Esophagus squamous epithelium (tissue), 5 donors: ENCODE data around the gene EFS. TPM values are rescaled to one million over a fixed set of nuclear protein-coding genes. Genes with fewer than 3 reads are reported as not detected.

Experiments
- DNase-seq: peaks from one replicate; lab custom pipeline; 2025; lab: John Stamatoyannopoulos, UW
- H3K27ac ChIP-seq, 4 donors: fragments of 200-600 bp; sonication (generic); one replicate each; pipeline ENCODE4 v1.5.1; 2016 to 2019; ENCODE audit warnings: mild to moderate bottlenecking in 1 of 4
- H3K27me3 ChIP-seq, 4 donors: fragments of 200-600 bp; sonication (generic); 1 replicate in 3 of 4; 2 replicates in 1 of 4; pipeline versions ENCODE4 v1.5.1 to v1.6.0; 2017 to 2021; ENCODE audit warnings: antibody characterized with exemption in 1 of 4
- H3K36me3 ChIP-seq, 3 donors: fragments of 200-600 bp; sonication (generic); one replicate each; pipeline ENCODE4 v1.5.1; 2016 to 2019
- H3K4me1 ChIP-seq, 3 donors: fragments of 200-600 bp; sonication (generic); one replicate each; pipeline ENCODE4 v1.5.1; 2017 to 2019
- H3K4me3 ChIP-seq, 4 donors: fragments of 200-600 bp; sonication (generic); 1 replicate in 3 of 4; 2 replicates in 1 of 4; pipeline ENCODE4 v1.5.1; 2016 to 2019; ENCODE audit warnings: mild to moderate bottlenecking in 2 of 4, moderate library complexity in 1 of 4
- H3K9me3 ChIP-seq, 3 donors: fragments of 200-600 bp; sonication (generic); one replicate each; pipeline ENCODE4 v1.5.1; 2016 to 2019
- CTCF ChIP-seq, 6 experiments: fragments of 450-650 bp in 4 of 6; fragments of 200-600 bp in 2 of 6; sonication (generic) in 2 of 6; IDR thresholded peaks; one replicate each; pipeline ENCODE4 v1.5.1; 2016 to 2019; ENCODE audit warnings: antibody characterized with exemption in 6 of 6, mild to moderate bottlenecking in 4 of 6, moderate library complexity in 4 of 6
- POLR2A ChIP-seq, 4 donors: fragments of 450-650 bp; IDR thresholded peaks; one replicate each; pipeline ENCODE4 v1.6.1; 2017; ENCODE audit warnings: antibody characterized with exemption in 4 of 4, mild to moderate bottlenecking in 4 of 4, moderate library complexity in 3 of 4
- WGBS, 2 donors: methylation state at CpG; one replicate each; pipeline ENCODE4 v1.1.5; 2018; 5-methylcytosine and 5-hydroxymethylcytosine counted together
- intact Hi-C: fragments of 100-400 bp; cut with DNase I; formaldehyde crosslinking; loops from one replicate; pipeline ENCODE4 v1.15.0; 2022
- total RNA-seq, 4 donors: library from RNA; depleted of rRNA; stranded (reverse); fragments of >200 nt; gene quantifications; one replicate each; pipeline ENCODE4 v1.1.0, GENCODE V29; 2016
- donor health status: DM: yes; HTN: yes; CAD: no.

Gene EFS
- total RNA-seq, 4 donors from 2014 or later = 17.8 to 34.4 (median 20.9) TPM

- Histone ChIP-seq H3K36me3 (no peaks in the 10 kb centered on the region), H3K27ac (no peak overlapping the region), H3K4me1 (no peaks in the 10 kb centered on the region), H3K4me3 (no peak overlapping the region), H3K27me3 (peaks cover 0 to 71% (median 0%) of the 10 kb centered on the region in 4 donors), H3K9me3 (no peaks in the 10 kb centered on the region)
- 82 to 83% methylated on average over 7 to 8 of the region's 15 CpGs for WGBS, 2 donors
- TF ChIP-seq CTCF (IDR thresholded peaks at IDR 0.05) (no peak), POLR2A (IDR thresholded peaks at IDR 0.05) (no peak)
- intact Hi-C loops = no loop called here
- no peak for DNase-seq
Measured at GRCh38 chr14:23406725-23407355, 41.9 kb upstream of the EFS start.

GRCh38 chr14:23406244-23406643, 41.3 kb upstream of the EFS start:
- Histone ChIP-seq H3K9me3 (no peaks in the 10 kb centered on the region), H3K36me3 (no peaks in the 10 kb centered on the region), H3K27me3 (peaks cover 0 to 65% (median 0%) of the 10 kb centered on the region in 4 donors), H3K4me3 (no peak overlapping the region), H3K4me1 (no peaks in the 10 kb centered on the region), H3K27ac (no peak overlapping the region)
- TF ChIP-seq POLR2A (IDR thresholded peaks at IDR 0.05) = no peak
- no peak for TF ChIP-seq CTCF (IDR thresholded peaks at IDR 0.05)
- no peak for DNase-seq
- intact Hi-C loops = no loop called here
- 47 to 67% methylated on average over 1 to 2 of the region's 4 CpGs for WGBS, 2 donors

GRCh38 chr14:23405516-23406025, 40.6 kb upstream of the EFS start:
- intact Hi-C loops = no loop called here
- no peaks in the 10 kb centered on the region for H3K4me1 ChIP-seq
- no peak for DNase-seq
- no peak overlapping the region for H3K27ac ChIP-seq
- no peak for TF ChIP-seq POLR2A (IDR thresholded peaks at IDR 0.05)
- TF ChIP-seq CTCF (IDR thresholded peaks at IDR 0.05) = no peak
- no peaks in the 10 kb centered on the region for H3K9me3 ChIP-seq
- peaks cover 0 to 65% (median 0%) of the 10 kb centered on the region in 4 donors for H3K27me3 ChIP-seq
- 81 to 82% methylated on average over 5 to 11 of the region's 13 CpGs for WGBS, 2 donors
- no peaks in the 10 kb centered on the region for H3K36me3 ChIP-seq
- no peak overlapping the region for H3K4me3 ChIP-seq

GRCh38 chr14:23405096-23405495, 40.1 kb upstream of the EFS start:
- Histone ChIP-seq H3K36me3 (no peaks in the 10 kb centered on the region), H3K27ac (no peak overlapping the region), H3K27me3 (peaks cover 0 to 65% (median 0%) of the 10 kb centered on the region in 4 donors), H3K4me3 (no peak overlapping the region), H3K4me1 (no peaks in the 10 kb centered on the region), H3K9me3 (no peaks in the 10 kb centered on the region)
- intact Hi-C loops = no loop called here
- WGBS, 2 donors = 68 to 82% methylated on average over 5 to 10 of the region's 10 CpGs
- no peak for DNase-seq
- TF ChIP-seq CTCF (IDR thresholded peaks at IDR 0.05) (no peak), POLR2A (IDR thresholded peaks at IDR 0.05) (no peak)

- H3K9me3 ChIP-seq = no peaks in the 10 kb centered on the region
- no peak for DNase-seq
- no peaks in the 10 kb centered on the region for H3K4me1 ChIP-seq
- no peak overlapping the region for H3K27ac ChIP-seq
- peaks cover 0 to 63% (median 0%) of the 10 kb centered on the region in 4 donors for H3K27me3 ChIP-seq
- H3K36me3 ChIP-seq = no peaks in the 10 kb centered on the region
- no peak for TF ChIP-seq POLR2A (IDR thresholded peaks at IDR 0.05)
- no peak overlapping the region for H3K4me3 ChIP-seq
- 62 to 100% methylated on average over 1 to 7 of the region's 14 CpGs for WGBS, 2 donors
- intact Hi-C loops = no loop called here
Measured at GRCh38 chr14:23404331-23404900, 39.4 kb upstream of the EFS start.
